LHCN-M2 (cell line): Measurements from ENCODE around the gene PLSCR1. TPM values are rescaled to one million over a fixed set of nuclear protein-coding genes. Genes with fewer than 3 reads are reported as not detected.
"Not testable (repeated sequence)": the region's sequence is repeated elsewhere in the genome, so short reads cannot be mapped to it uniquely, and the experiment has no call there.

Experiments
- DNase-seq: peaks from one replicate; pipeline ENCODE4 v3.0.0-alpha.2; 2012; ENCODE audit warnings: low read depth
- total RNA-seq: library from RNA; depleted of rRNA; stranded (reverse); fragments of >200 nt; gene quantifications from 2 replicates; pipeline ENCODE4 v1.2.3, GENCODE V29; 2014

Gene PLSCR1
- total RNA-seq, 1 experiment from 2014 or later = 214 TPM

DNA sequence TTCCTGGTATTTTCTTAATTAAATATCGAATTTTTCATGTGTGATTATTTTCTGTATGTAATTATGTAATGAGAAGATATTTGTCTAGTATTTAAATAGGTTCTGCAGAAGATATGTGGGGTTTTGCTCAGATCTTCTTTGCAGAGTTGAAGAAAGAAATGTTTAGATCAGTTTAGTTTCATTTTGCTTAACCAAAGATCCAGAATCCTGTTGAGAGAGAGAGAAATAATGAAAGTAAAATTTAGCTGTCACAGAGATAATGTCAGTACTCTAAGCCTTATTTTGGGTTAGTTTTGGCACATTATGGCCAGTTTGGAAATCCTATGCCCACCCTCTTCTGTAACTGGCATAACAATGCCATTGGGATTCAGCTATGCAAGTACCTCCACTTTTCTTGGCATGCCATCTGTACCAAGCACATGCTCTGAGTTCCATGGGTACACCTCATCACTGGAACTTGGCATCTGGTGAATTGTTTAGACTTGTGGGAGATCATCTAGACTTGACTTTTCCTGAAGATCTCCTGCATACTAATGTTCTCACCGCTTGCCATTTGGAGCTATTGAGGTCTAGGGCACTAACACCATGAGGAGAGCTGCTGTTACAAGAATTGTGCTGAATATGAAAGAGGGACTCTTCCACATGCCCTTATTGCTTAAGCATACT, 30.9 kb downstream of the PLSCR1 start:
- peak; percentile 18 for DNase-seq

- no peak for DNase-seq
These were observed 32.8 kb downstream of the PLSCR1 start for GRCh38 chr3:146511402-146512134.

DNA sequence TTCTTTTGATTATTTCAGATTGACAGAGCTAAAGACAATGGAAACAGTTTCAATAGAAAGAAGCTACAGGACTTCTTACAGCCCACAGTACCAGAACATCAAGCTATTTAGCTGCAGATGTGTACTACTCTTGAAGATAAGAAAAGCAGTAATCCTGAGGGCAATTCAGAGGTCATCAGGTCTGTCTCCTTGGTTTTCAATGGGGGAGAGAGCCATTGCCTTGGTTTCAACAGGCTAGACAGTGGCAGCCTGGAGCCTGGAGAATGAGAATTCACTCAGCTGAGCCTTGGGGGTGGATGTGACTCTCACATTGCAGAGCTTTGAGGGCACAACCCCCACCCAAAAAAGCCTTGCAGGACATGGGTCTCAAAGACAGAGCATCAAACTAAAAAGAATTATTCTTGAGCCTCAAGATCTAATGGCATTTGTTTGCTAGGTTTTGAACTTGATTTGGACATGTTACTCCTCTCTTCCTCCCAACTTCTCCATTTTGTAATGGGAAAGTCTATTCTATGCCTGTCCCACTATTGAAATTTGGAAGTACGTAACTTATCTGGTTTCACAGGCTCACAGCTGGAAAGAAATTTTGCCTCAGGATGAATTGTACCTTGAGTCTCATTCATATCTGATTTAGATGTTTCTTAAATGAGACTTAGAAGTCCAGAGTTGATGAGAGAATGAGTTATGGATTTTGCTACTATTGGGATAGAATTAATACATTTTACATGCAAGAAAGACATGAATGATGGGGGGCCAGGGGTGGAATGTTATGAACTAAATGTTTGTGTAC, 36.9 kb downstream of the PLSCR1 start:
- DNase-seq = no peak

DNA sequence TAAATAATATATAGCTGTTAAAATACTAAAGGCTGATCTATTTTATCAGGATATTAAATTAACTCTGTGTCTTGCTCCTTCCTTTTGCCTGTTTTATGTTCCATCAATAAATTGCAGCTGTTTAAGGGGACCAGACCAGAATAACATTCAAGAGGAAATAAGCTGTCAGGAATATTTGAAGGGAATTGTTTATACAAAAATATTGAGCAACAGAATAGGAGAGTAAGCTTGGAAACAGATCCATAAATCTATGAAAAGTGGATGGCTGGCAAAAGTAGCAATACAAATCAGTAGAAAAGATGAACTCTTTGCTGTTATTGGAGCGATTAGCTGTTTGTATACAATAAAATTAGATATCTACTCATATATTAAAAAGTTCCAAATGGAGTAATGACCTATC, 38.9 kb downstream of the PLSCR1 start:
- DNase-seq = peak; percentile 66

DNA sequence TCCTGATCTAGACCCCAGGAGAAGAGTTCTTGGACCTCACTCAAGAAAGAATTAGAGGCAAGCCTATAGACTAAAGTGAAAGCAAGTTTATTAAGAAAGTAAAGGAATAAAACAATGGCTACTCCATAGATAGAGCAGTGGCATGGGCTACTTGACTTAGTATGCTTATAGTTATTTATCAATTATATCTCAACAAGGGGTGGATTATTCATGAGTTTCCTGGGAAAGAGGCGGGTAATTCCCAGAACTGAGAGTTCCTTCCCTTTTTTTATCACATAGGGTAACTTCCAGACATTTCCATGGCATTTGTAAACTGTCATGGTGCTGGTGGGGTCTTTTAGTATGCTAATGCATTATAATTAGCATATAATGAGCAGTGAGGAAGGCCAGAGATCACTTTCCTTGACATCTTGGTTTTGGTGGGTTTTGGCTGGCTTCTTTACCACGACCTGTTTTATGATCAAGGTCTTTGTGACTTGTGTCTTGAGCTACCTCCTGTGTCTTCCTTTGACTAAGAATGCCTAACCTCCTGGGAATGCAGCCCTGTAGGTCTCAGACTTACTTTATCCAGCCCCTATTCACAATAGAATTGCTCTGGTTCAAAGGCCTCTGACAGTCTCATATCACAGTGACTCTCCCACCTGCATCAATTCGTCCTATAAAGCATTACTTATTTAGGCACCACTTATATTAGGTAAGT, 39.8 kb downstream of the PLSCR1 start:
- no peak for DNase-seq

DNA sequence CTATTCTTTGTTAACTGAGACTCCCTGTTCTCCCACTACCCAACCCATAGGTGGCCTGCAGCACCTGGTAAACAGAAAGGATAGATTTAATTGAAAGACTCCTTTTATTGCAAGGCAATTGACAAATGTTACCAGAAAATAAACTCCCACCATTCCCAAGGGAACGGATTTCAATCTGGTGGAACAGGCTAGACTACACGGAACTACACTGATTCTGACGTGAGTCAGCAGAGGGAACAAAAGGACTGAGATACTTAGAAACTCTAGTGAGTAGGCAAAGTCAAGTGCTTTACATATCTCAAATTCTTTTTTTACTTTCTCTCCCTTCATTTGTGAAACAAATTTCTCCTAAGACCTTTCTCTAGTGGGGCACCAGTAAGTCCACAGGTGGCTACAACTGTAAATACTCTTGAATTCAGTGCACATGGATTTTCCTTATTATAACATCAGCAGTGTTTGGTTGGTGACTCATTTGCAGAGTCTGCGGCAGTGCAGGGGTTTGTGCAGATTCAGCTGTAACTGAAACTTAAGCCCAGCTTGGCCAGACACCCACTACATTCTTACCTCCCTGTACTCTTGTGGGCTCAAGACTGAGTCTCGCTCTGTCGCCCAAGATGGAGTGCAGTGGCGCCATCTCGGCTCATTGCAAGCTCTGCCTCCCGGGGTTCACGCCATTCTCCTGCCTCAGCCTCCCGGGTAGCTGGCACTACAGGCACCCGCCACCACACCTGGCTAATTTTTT, 40.8 kb downstream of the PLSCR1 start:
- peak; percentile 94 for DNase-seq

DNA sequence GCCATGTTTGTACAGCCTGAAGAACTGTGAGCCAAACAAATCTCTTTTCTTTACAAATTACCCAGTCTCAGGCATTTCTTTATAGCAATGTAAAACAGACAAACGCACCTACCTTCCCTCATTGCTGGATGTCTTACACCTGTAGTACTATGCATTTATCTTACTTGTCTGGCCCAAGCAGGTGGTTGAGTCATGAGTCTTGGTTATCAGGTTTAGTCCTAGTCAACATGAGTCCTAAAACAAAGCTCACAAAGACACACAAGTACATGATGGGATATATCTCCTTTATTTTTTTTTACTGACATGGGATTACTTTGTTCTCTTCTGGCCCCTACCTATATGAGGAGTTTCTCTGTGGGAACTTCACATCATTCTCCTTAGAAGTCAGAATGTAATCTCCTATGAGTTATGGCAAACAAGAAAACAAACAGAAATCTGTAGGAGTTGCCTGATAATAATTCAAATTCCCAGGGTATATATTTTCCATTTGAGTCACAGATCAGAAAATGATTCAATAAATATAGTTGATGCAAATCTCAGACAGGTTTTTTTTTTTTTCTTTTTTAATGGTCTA, 41.4 kb downstream of the PLSCR1 start:
- DNase-seq = no peak

GRCh38 chr3:146501752-146502151, 42.7 kb downstream of the PLSCR1 start:
- no peak for DNase-seq

DNA sequence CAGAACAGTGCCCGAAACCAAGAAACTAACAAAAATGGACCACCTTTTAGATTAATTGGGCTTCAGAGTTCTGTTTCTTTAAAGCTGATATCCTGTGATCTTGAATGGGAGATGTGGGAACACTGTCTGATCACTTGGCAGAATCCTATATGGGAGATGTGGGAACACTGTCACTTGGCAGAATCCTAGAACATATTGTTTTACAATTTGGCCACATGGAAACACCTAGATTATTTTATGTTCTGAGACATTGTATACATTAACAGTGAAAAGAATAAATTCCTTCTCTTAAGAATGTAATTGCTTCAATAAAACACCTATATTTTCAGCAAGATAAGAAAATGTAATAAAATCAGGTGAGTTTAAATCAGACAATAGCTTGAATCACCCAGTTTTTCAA, 44.7 kb downstream of the PLSCR1 start:
- no peak for DNase-seq

DNA sequence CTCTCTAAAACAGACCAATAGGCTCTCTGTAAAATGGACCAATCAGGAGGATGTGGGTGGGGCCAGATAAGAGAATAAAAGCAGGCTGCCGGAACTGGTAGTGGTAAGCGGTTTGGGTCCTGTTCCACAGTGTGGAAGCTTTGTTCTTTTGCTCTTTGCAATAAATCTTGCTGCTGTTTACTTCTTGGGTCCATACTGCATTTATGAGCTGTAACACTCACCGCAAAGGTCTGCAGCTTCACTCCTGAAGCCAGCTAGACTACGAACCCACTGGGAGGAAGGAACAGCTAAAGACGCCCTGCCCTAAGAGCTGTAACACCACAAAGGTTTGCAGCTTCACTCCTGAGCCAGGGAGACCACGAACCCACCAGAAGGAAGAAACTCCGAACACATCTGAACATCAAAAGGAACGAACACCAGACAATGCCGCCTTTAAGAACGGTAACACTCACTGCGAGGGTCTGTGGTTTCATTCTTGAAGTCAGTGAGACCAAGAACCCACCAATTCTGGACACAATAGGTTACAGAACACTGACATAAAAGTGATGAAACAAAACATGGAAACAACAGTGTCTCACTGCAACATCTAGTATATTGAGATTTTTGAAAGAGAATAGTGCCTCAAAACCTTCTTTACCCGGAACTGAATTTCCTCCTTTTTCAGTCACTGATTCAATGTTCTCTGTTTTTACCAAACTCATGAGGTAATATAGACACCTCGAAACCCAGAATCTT, 46.2 kb downstream of the PLSCR1 start:
- DNase-seq = no peak

DNA sequence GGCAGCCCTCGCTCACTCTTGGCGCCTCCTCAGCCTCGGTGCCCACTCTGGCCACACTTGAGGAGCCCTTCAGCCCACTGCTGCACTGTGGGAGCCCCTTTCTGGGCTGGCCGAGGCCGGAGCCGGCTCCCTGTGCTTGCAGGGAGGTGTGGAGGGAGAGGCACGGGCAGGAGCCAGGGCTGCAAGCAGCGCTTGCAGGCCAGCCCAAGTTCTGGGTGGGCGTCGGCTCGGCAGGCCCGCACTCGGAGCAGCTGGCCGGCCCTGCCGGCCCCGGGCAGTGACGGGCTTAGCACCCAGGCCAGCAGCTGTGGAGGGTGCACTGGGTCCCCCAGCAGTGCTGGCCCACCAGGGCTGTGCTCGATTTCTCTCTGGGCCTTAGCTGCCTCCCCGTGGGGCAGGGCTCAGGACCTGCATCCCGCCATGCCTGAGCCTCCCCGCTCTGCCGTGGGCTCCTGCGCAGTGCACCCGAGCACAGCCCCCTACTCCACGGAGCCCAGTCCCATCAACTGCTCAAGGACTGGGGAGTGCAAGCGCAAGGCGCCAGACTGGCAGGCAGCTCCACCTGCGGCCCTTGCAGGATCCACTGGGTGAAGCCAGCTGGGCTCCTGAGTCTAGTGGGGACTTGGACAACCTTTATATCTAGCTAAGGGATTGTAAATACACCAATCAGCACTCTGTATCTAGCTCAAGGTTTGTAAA, 47.1 kb downstream of the PLSCR1 start:
- DNase-seq = not testable (repeated sequence)

DNA sequence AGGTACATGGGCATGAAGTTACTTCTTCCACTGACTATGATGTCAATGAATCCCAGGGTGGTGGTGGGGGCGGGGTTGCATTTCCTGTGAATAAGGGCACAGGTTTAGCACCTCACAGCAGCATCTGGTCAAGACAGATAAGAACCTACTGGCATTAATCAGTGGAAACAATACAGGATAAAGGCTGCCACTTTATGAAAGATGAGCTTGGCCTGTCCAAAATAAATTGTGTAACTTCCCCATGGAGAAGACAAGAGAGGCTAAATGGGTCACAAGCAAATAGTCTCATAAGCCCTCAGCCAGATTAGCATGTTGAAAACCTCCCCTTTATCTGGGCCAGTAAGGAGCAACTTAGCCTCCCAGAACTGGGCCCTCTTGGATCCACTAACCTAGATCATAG, 47.7 kb downstream of the PLSCR1 start:
- no peak for DNase-seq

DNA sequence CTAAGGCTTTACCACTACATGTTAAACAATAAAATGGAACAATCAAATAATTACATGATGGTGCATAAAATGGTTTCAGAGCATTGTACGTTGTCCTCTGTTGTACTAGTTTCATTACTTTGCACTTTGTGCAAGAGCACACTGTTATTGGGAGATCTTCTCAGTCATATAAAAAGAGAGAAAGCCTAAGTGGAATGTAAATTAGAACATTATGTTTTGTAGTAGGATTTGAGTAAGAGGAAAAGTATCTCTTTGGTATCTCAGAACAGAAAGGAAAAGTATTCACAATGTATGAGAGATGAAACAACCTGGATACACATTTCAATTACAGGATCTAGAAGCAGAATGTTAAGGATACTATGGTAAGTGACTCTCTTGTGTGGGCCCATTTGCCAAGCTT, 48.2 kb downstream of the PLSCR1 start:
- DNase-seq = no peak

- peak; percentile 45 for DNase-seq
These were observed 50.6 kb downstream of the PLSCR1 start for GRCh38 chr3:146493761-146494160.

- DNase-seq = peak; percentile 61
These were observed 51.2 kb downstream of the PLSCR1 start for GRCh38 chr3:146493221-146493620.

DNA sequence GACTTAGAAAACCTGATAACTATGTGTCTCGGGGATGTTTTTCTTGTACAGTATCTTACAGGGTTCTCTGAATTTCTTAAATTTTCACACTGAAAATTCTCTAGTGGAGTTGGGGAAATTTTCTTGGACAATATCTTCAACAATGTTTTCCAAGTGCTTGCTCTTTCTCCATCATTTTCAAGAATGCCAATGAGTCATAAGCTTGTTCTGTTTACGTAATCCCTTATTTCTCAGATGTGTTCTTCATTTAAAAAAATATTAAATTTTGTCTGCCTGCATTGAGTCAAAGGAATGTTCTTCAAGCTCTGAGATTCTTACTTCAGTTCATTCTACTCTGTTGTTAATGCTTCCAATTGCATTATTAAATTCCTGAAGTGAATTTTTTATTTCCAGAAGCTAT, 53.1 kb downstream of the PLSCR1 start:
- DNase-seq = peak; percentile 70

DNA sequence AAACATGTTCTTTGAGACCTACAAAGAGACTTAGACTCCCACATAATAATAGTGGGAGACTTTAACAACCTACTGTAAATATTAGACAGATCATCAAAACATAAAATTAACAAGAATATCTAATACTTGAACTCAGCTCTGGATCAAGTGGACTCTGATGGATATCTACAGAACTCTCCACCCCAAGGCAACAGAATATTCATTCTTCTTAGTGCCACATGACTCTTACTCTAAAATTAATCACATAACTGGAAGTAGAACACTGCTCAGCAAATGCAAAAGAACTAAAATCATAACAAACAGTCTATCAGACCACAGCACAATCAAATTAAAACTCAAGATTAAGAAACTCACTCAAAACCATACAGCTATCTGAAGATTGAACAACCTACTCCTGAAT, 59.1 kb downstream of the PLSCR1 start:
- DNase-seq = no peak

DNA sequence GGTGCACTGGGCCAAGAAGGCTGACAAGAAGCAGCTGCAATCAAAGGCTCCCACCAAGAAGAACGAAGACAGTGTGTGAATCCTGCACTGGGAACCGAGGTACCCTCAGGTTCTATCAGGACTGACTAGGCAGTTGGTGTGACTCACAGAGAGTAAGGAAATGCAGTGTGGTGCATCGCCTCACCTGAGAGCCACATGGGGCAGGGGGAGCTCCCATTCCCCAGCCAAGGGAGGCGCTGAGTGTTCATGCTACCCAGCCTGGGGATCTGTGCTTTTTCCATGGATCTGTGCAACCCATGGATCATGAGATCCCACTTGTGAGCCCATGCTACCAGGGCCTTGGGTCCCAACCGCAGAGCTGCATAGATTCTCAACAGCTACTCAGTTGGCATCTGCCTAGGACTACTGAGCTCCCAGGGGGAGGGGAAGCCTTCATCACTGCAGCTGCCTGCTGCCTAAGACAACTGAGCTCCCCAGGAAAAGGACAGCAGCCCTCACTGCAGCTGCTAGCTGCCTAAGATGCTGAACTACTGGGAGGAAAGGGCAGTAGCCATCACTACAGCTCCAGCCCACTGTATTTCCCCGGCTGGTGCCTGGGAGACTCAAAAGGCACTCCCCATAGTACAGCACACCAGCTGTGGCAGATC, 68.2 kb downstream of the PLSCR1 start:
- peak; percentile 58 for DNase-seq

- DNase-seq = not testable (repeated sequence)
These were observed 69.4 kb downstream of the PLSCR1 start for GRCh38 chr3:146474976-146475375.
